Measurements from ENCODE around the gene HSPG2. TPM values are rescaled to one million over a fixed set of nuclear protein-coding genes. Genes with fewer than 3 reads are reported as not detected.
A peak's percentile ranks its signal among the peaks of the same experiment; 100 is the strongest.

Gene HSPG2
- total and polyA plus RNA-seq, 2 of the 13 experiments (the other 11 are each of a cell fraction or from before 2014, with no cell fraction given) = 9.1 to 13.1 TPM

DNA sequence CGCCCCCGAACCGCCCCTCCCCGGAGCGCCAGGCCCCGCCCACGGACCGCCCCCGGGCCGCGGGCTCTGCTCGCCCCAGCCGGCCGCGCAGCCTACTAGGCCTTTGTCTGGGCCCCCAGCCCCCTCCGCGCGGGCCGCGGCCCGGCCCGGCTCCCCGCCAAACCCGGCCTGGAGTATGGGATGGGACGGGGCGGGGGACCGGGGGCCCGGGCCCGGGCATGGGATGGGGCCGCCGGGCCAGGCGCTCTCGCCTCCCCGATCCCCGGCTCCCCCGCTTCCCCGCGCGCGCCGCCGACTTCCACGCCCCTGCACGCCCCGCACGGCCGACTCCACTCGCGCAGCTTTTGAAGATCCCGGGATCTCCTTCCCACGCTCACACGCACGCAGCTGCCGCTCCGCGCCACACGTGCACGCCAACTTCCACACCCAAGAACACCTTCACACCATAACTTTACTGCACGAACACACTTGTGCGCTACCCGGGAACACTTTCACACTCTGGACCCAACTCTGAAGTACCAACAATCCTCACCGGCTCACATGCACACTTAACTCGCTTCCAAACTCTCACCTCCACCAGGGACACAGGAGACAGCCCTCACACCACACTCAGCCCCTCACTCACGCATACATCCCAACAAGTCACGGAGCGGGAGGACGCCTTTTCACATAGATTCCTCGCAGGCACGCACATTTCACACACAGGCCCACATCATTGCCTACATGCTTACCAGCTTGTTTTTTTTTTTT, 437 bp upstream of the HSPG2 start (continued):
- TF ChIP-seq GFI1 (CRISPR knock-in tag; IDR thresholded peaks at IDR 0.05; ENCODE audit: borderline replicate concordance) (no peak), HHEX (CRISPR knock-in tag; IDR thresholded peaks at IDR 0.05) (no peak), ZNF460 (CRISPR knock-in tag; IDR thresholded peaks at IDR 0.05; ENCODE audit: borderline replicate concordance) (no peak), IKZF1 (IDR thresholded peaks at IDR 0.05) (no peak), SRY (CRISPR knock-in tag; IDR thresholded peaks at IDR 0.05) (no peak), KLF15 (CRISPR knock-in tag; IDR thresholded peaks at IDR 0.05; ENCODE audit: borderline replicate concordance) (no peak), LCORL (IDR thresholded peaks at IDR 0.05) (no peak), LCORL (CRISPR knock-in tag; IDR thresholded peaks at IDR 0.05) (no peak), TMF1 (CRISPR knock-in tag; IDR thresholded peaks at IDR 0.05; ENCODE audit: low read depth) (no peak), ZFAT (CRISPR knock-in tag; conservative IDR thresholded peaks at IDR 0.05) (no peak), SETDB1 (CRISPR knock-in tag; IDR thresholded peaks at IDR 0.05; ENCODE audit: borderline replicate concordance) (no peak), KAT2B (IDR thresholded peaks at IDR 0.05; ENCODE audit: borderline replicate concordance, low read depth, low read length) (no peak), ARNT (IDR thresholded peaks at IDR 0.05) (no peak), SP140L (CRISPR knock-in tag; IDR thresholded peaks at IDR 0.05; ENCODE audit: borderline replicate concordance) (no peak), NR2F6 (IDR thresholded peaks at IDR 0.05) (no peak), NR2F6 (CRISPR knock-in tag; IDR thresholded peaks at IDR 0.05) (no peak), ZNF552 (CRISPR knock-in tag; IDR thresholded peaks at IDR 0.05; ENCODE audit: borderline replicate concordance) (no peak), ZFYVE20 (CRISPR knock-in tag; IDR thresholded peaks at IDR 0.05; ENCODE audit: borderline replicate concordance, low read depth) (no peak), TBL1XR1 (IDR thresholded peaks at IDR 0.05; ENCODE audit: borderline replicate concordance, low read length, partially characterized antibody) (no peak), BORCS8-MEF2B (CRISPR knock-in tag; IDR thresholded peaks at IDR 0.05) (0 out of 2 replicates have a peak, but pooled peaks have one; percentile 21), RARG (CRISPR knock-in tag; IDR thresholded peaks at IDR 0.05; ENCODE audit: low read depth) (no peak), HMG20A (CRISPR knock-in tag; IDR thresholded peaks at IDR 0.05; ENCODE audit: borderline replicate concordance) (no peak), ZNF235 (CRISPR knock-in tag; IDR thresholded peaks at IDR 0.05; ENCODE audit: borderline replicate concordance) (no peak), SRSF1 (optimal IDR thresholded peaks at IDR 0.05; ENCODE audit: low read depth, low read length) (no peak), ZNF274 (CRISPR knock-in tag; IDR thresholded peaks at IDR 0.05) (no peak), ZSCAN21 (CRISPR knock-in tag; IDR thresholded peaks at IDR 0.05; ENCODE audit: borderline replicate concordance) (no peak), POLR2A (IDR thresholded peaks at IDR 0.05; ENCODE audit: insufficient read depth in 1 of 2, low read depth in 2 of 2, low read length in 2 of 2) (0 out of 4 replicates have a peak, but pooled peaks of 1 of the 2 experiments have one; percentile 32)
- TF ChIP-seq, protein P1, sequence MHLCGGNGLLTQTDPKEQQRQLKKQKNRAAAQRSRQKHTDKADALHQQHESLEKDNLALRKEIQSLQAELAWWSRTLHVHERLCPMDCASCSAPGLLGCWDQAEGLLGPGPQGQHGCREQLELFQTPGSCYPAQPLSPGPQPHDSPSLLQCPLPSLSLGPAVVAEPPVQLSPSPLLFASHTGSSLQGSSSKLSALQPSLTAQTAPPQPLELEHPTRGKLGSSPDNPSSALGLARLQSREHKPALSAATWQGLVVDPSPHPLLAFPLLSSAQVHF (CRISPR knock-in tag; IDR thresholded peaks at IDR 0.05) = no peak
- TF ChIP-seq, protein P2, sequence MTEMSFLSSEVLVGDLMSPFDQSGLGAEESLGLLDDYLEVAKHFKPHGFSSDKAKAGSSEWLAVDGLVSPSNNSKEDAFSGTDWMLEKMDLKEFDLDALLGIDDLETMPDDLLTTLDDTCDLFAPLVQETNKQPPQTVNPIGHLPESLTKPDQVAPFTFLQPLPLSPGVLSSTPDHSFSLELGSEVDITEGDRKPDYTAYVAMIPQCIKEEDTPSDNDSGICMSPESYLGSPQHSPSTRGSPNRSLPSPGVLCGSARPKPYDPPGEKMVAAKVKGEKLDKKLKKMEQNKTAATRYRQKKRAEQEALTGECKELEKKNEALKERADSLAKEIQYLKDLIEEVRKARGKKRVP (CRISPR knock-in tag; IDR thresholded peaks at IDR 0.05) = no peak
- TF ChIP-seq, protein P3, sequence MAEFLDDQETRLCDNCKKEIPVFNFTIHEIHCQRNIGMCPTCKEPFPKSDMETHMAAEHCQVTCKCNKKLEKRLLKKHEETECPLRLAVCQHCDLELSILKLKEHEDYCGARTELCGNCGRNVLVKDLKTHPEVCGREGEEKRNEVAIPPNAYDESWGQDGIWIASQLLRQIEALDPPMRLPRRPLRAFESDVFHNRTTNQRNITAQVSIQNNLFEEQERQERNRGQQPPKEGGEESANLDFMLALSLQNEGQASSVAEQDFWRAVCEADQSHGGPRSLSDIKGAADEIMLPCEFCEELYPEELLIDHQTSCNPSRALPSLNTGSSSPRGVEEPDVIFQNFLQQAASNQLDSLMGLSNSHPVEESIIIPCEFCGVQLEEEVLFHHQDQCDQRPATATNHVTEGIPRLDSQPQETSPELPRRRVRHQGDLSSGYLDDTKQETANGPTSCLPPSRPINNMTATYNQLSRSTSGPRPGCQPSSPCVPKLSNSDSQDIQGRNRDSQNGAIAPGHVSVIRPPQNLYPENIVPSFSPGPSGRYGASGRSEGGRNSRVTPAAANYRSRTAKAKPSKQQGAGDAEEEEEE (CRISPR knock-in tag; IDR thresholded peaks at IDR 0.05; ENCODE audit: borderline replicate concordance) = no peak
- TF ChIP-seq, protein P4, sequence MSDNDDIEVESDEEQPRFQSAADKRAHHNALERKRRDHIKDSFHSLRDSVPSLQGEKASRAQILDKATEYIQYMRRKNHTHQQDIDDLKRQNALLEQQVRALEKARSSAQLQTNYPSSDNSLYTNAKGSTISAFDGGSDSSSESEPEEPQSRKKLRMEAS (IDR thresholded peaks at IDR 0.05) = peak; percentile 78
